Esophagus squamous epithelium (tissue), 4 donors: ENCODE results near the gene SEMA4D.

Experiments used
- POLR2A ChIP-seq, 4 donors: fragments of 450-650 bp; IDR thresholded peaks; one replicate each; pipeline ENCODE4 v1.6.1; 2017; ENCODE audit warnings: antibody characterized with exemption in 4 of 4, mild to moderate bottlenecking in 4 of 4, moderate library complexity in 3 of 4
- TF ChIP-seq, protein P1 (sequence below), 6 experiments: fragments of 450-650 bp in 4 of 6; fragments of 200-600 bp in 2 of 6; sonication (generic) in 2 of 6; IDR thresholded peaks; one replicate each; pipeline ENCODE4 v1.5.1; 2016 to 2019; ENCODE audit warnings: antibody characterized with exemption in 6 of 6, mild to moderate bottlenecking in 4 of 6, moderate library complexity in 4 of 6

DNA sequence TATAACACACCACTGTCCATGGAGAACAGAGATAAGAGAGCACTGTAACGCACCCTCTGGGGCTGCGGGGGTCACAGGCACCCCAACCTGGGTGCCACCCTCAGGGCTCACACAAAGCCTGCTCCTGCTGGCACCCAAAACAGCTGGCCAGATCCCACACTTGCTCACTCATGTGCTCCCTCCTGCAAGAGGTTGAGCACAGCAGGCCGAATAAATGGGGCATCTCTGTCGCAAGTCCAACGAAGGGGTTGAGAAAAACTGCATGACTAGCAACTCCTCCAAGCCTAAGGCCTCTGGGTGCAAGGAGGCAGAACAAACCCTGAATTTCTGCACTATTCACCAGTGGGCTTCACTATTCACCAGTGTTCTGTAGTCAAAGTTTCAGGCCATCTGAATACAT lies 99.3 kb downstream of the SEMA4D start:
- no peak for TF ChIP-seq POLR2A (IDR thresholded peaks at IDR 0.05)
- TF ChIP-seq, protein P1, sequence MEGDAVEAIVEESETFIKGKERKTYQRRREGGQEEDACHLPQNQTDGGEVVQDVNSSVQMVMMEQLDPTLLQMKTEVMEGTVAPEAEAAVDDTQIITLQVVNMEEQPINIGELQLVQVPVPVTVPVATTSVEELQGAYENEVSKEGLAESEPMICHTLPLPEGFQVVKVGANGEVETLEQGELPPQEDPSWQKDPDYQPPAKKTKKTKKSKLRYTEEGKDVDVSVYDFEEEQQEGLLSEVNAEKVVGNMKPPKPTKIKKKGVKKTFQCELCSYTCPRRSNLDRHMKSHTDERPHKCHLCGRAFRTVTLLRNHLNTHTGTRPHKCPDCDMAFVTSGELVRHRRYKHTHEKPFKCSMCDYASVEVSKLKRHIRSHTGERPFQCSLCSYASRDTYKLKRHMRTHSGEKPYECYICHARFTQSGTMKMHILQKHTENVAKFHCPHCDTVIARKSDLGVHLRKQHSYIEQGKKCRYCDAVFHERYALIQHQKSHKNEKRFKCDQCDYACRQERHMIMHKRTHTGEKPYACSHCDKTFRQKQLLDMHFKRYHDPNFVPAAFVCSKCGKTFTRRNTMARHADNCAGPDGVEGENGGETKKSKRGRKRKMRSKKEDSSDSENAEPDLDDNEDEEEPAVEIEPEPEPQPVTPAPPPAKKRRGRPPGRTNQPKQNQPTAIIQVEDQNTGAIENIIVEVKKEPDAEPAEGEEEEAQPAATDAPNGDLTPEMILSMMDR (IDR thresholded peaks at IDR 0.05) = no peak
